IPS DF 19.7 (cell line): ENCODE results near the gene KRTAP10-1.

Experiments used
- DNase-seq: peaks from one replicate; pipeline ENCODE4 v3.0.0-alpha.2; 2013; ENCODE audit warnings: low read depth, low spot score

Gene KRTAP10-1

GRCh38 chr21:44548922-44549321, 8.9 kb upstream of the KRTAP10-1 start:
- peak; percentile 77 for DNase-seq

- no peak for DNase-seq
These were observed 8.4 kb upstream of the KRTAP10-1 start for GRCh38 chr21:44548381-44548780.

- DNase-seq = no peak
These were observed 7.8 kb upstream of the KRTAP10-1 start for GRCh38 chr21:44547656-44548331.

- DNase-seq = no peak
These were observed 4.6 kb upstream of the KRTAP10-1 start for GRCh38 chr21:44544566-44544965.

GRCh38 chr21:44542716-44543115, 2.7 kb upstream of the KRTAP10-1 start:
- DNase-seq = no peak

- no peak for DNase-seq
These were observed 820 bp upstream of the KRTAP10-1 start for GRCh38 chr21:44540741-44541288.

- DNase-seq = no peak
These were observed 949 bp downstream of the KRTAP10-1 start for GRCh38 chr21:44539046-44539445.

- DNase-seq = no peak
These were observed 1.8 kb downstream of the KRTAP10-1 start for GRCh38 chr21:44537930-44538911.

GRCh38 chr21:44535963-44536362, 4.0 kb downstream of the KRTAP10-1 start:
- DNase-seq = no peak

- no peak for DNase-seq
These were observed 5.3 kb downstream of the KRTAP10-1 start for GRCh38 chr21:44534688-44535087.

GRCh38 chr21:44533891-44534627, 5.9 kb downstream of the KRTAP10-1 start:
- DNase-seq = no peak

- DNase-seq = no peak
These were observed 6.7 kb downstream of the KRTAP10-1 start for GRCh38 chr21:44533121-44533890.

- DNase-seq = no peak
These were observed 7.3 kb downstream of the KRTAP10-1 start for GRCh38 chr21:44532712-44533111.

- no peak for DNase-seq
These were observed 8.1 kb downstream of the KRTAP10-1 start for GRCh38 chr21:44531606-44532564.

GRCh38 chr21:44530903-44531605, 8.9 kb downstream of the KRTAP10-1 start:
- DNase-seq = no peak

- no peak for DNase-seq
These were observed 9.6 kb downstream of the KRTAP10-1 start for GRCh38 chr21:44530221-44530902.

- no peak for DNase-seq
These were observed 10.4 kb downstream of the KRTAP10-1 start for GRCh38 chr21:44529503-44530125.

- DNase-seq = no peak
These were observed 11.0 kb downstream of the KRTAP10-1 start for GRCh38 chr21:44529011-44529421.
